Ovary (tissue), 3 donors: ENCODE measurements around the gene SCAMP2.

Experiments used
- EP300 ChIP-seq: sonication (generic); formaldehyde crosslinking; IDR thresholded peaks from one replicate; pipeline ENCODE4 v1.6.1; 2017; ENCODE audit warnings: antibody characterized with exemption
- POLR2A ChIP-seq: fragments of 450-650 bp; IDR thresholded peaks from one replicate; pipeline ENCODE4 v1.6.1; 2017; ENCODE audit warnings: antibody characterized with exemption, mild to moderate bottlenecking, moderate library complexity
- TF ChIP-seq, protein P1 (sequence below), 3 donors: fragments of 450-650 bp in 2 of 3; fragments of 200-600 bp in 1 of 3; IDR thresholded peaks; one replicate each; pipeline versions ENCODE4 v1.5.1 to v1.8.0; 2016 to 2022; ENCODE audit warnings: antibody characterized with exemption in 3 of 3, mild to moderate bottlenecking in 1 of 3
- donor health status: DM: no; HTN: no; CAD: no.

- TF ChIP-seq, protein P1, sequence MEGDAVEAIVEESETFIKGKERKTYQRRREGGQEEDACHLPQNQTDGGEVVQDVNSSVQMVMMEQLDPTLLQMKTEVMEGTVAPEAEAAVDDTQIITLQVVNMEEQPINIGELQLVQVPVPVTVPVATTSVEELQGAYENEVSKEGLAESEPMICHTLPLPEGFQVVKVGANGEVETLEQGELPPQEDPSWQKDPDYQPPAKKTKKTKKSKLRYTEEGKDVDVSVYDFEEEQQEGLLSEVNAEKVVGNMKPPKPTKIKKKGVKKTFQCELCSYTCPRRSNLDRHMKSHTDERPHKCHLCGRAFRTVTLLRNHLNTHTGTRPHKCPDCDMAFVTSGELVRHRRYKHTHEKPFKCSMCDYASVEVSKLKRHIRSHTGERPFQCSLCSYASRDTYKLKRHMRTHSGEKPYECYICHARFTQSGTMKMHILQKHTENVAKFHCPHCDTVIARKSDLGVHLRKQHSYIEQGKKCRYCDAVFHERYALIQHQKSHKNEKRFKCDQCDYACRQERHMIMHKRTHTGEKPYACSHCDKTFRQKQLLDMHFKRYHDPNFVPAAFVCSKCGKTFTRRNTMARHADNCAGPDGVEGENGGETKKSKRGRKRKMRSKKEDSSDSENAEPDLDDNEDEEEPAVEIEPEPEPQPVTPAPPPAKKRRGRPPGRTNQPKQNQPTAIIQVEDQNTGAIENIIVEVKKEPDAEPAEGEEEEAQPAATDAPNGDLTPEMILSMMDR (IDR thresholded peaks at IDR 0.05), result no peak
- TF ChIP-seq POLR2A (no peak), EP300 (no peak)
These were observed 50.9 kb downstream of the SCAMP2 start for GRCh38 chr15:74822233-74822632.
